GM18951 (cell line): ENCODE data around the gene CENPM.

ENCODE experiments used
- POLR2A ChIP-seq: IDR thresholded peaks from 4 replicates; pipeline ENCODE4 v1.6.1; 2011; ENCODE audit warnings: mild to moderate bottlenecking; ENCODE audit not compliant: insufficient read length, insufficient read depth; ENCODE audit errors: extremely low read depth
- in situ Hi-C: fragments of 300-500 bp; cut with MboI; formaldehyde crosslinking; loops from one replicate; pipeline ENCODE4 v1.12.0; 2022; ENCODE audit warnings: low sequenced_read_pairs, mixed read lengths, inconsistent platforms; ENCODE audit not compliant: unreplicated experiment

CENPM gene

DNA sequence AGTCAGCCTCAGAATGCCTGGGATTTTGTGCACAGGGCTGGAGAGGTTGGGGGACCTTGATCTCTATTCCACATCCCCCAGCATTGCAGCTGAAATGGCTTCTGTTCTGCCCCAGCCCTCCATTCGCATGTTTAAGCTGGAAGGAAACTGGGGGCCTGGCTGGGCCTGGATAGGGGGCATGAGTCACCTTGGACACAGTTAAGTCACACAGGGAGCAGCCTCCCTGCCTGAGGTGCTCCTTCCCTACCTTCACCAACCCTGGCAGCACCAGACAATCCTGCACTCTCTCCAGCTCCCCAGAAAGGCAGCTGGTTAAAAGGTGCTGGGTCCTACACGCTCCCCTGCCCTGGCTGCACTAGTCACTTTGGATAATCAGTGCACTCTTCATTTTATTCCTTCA, 5.8 kb upstream of the CENPM start:
- in situ Hi-C loops = loop anchor here (25.0 kb wide), 1 partner anchor 135 kb away; the partner anchor contains the start of genes NDUFA6 and SMDT1
- TF ChIP-seq POLR2A = no peak

GRCh38 chr22:41951898-41952474, 5.0 kb upstream of the CENPM start, which contains the start of gene SMIM45:
Gene SMIM45 (plus strand): TSS chr22:41952150.
- in situ Hi-C loops = loop anchor here (25.0 kb wide), 1 partner anchor 135 kb away; the partner anchor contains the start of genes NDUFA6 and SMDT1
- no peak for TF ChIP-seq POLR2A

DNA sequence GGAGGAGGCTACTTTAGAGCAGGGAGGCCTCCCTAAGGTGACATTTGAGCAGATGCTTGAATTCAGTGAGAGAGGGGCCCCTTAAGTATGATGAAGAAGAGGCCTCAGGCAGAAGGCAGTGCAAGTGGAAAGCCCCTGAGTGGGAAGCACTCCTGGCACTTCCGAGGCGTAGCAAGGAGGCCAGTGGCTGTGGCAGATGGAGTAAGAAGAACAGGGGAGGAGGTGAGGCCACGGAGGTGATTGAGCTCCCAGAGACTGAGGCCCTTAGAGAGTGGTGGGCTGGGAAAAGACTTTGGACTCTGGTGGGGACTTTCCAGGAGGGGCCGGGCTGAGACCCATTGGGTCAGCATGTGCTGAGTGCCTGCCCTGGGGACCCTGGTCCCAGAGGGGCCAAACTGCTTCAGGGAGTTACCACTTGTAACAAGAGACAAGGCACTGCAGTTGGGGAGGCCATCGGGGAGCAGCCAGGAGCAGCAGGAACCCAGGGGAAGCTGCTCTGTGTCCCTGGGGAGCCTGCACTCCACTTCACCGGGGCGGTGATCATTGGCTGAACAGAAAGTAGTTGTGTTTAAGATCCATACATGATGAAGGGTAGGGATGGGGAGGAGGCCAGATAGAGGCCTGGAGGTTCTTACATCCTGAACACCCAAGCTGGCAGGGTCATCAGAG, 2.5 kb upstream of the CENPM start:
- no peak for TF ChIP-seq POLR2A
- in situ Hi-C loops = loop anchor here (10.0 kb wide), 1 partner anchor 135 kb away; no protein-coding TSS in a partner anchor

GRCh38 chr22:41948928-41949296, 2.0 kb upstream of the CENPM start:
- in situ Hi-C loops = loop anchor here (10.0 kb wide), 1 partner anchor 134 kb away; no protein-coding TSS in a partner anchor

DNA sequence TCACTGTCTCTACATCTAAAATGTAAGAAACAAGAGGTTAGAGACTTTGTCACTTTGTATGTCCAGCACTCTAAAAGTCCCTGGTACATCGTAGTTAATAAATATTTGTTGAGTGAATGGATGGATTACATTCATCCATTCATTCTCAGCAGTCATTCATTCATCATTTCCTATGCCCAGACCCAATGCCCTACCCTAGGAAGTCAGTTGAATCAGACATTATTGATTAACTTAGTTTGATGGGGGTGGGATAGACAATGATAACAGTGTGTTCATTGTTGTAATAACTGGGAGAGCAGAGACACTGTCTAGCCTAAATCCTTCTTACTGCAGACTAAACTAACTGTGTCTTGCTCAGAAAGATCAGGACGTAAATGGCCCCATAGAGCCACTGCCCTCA, 1.2 kb upstream of the CENPM start:
- no peak for TF ChIP-seq POLR2A
- in situ Hi-C loops = loop anchor here (10.0 kb wide), 1 partner anchor 133 kb away; no protein-coding TSS in a partner anchor

DNA sequence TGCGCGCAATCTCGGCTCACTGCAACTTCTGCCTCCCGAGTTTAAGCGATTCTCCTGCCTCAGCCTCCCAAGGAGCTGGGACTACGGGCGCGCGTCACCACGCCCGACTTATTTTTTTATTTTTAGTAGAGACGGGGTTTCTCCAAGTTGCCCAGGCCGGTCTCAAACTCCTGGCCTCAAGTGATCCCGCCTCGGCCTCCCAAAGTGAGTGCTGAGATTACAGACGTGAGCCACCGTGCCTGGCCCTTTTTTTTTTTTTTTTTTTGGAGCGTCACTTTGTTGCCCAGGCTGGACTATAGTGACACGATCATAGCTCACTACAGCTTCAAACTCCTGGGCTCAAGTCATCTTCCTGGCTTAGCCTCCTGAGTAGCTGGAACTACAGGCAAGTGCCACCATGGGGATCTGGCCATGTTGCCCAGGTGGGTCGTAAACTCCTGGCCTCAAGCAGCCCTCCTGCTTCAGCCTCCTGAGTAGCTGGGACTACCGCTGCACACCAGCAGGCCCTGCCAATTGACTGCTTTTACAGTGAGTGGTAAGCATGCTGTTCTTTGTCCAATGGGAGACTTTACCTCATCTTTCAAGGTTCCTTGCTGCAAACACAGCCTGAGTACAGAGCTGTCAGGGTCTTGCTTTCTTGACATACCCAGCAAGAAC, 600 bp upstream of the CENPM start:
- TF ChIP-seq POLR2A = no peak
- in situ Hi-C loops = loop anchor here (10.0 kb wide), 1 partner anchor 133 kb away; no protein-coding TSS in a partner anchor

DNA sequence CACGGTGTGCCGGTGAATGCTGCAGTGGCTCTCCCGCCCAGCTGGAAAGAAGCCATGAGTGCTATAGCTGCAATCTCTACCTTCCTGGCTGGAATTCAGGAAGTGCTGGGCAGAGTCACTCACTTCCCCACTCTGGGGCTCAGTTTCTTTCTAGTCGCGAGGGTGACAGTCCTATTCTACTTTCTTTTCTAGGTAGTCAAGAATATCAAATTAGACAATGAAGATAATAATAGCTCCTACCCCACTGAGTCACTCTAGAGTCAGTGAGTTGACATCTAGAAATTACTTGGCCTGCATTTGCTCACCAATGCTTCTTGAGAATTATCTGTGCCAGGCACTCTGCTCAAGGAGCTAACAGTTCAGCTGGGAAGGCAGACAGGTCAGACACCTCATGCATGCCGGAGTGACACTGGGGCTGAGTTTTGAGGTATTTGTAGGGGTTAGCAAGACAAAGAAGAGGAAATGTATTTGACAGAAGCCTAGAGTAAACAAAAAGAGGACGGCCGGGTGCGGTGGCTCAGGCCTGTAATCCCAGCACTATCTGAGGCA, 3.2 kb downstream of the CENPM start:
- no peak for TF ChIP-seq POLR2A
- in situ Hi-C loops = loop anchor here (5.0 to 10.0 kb wide), 2 partner anchors 129 to 246 kb away; partner anchors contain the start of gene MEI1

DNA sequence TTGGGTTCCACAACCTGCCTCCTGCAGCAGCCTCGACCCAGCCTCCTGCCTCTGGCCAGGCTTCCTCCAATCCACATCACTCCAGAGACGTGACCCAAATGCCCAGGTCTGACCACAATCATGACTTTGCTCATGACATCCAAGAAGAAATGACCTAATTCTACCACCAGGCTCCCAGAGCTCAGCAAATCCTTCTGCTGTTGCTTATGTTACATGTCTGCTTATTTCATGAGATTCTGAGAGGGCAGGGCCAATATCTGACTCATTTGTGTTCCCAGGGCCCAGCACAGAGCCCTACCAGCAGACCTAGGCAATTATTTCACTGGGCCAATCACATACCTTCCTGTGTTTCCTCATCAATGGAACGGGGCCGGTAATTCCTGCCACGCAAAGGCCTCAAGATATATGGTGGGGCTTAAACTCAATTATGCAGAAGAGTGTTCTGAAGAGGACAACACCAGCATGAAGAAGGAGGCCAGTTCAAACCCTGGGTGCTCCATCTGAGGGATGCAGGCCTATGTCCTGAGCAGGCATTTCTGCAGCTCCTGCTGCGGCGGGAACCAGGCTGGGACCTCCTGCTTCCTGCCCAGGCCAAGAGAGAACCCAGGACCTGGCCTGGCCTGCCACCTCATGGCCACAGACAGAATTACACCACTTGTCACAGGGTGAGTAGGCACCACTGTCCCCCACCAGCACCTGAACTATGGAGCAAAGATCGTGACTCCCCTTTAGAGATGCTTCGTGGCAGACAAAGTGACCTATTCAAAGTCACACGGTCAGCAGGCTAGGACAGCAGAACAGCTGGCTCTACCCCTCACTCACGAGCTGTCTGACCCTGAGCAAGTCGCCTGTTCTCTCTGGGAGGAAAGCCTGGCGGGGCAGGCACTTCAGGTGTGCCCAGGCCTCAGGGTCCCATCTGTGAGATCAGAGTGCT, 5.9 kb downstream of the CENPM start:
- peak; percentile 20 for TF ChIP-seq POLR2A
- in situ Hi-C loops = loop anchor here (5.0 to 10.0 kb wide), 2 partner anchors 126 to 244 kb away; partner anchors contain the start of gene MEI1

- TF ChIP-seq POLR2A = peak; percentile 74
- in situ Hi-C loops = loop anchor here (5.0 to 10.0 kb wide), 2 partner anchors 125 to 243 kb away; partner anchors contain the start of gene MEI1
Measured at GRCh38 chr22:41939981-41940831, 6.7 kb downstream of the CENPM start.

DNA sequence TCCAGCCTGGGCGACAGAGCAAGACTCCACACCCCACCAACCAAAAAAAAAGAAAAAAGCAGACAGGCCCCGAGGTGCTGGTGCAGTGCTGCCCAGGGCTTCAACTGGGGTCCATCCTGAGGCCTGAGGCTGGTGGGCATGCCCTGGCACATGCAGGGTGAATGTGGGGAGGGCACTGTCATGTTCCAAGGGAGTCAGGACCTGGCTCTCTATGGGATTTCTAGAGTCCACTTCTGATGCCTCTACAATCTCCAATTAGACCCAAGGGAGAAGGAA, 10.1 kb downstream of the CENPM start:
- peak; percentile 21 for TF ChIP-seq POLR2A
- in situ Hi-C loops = no loop called here

DNA sequence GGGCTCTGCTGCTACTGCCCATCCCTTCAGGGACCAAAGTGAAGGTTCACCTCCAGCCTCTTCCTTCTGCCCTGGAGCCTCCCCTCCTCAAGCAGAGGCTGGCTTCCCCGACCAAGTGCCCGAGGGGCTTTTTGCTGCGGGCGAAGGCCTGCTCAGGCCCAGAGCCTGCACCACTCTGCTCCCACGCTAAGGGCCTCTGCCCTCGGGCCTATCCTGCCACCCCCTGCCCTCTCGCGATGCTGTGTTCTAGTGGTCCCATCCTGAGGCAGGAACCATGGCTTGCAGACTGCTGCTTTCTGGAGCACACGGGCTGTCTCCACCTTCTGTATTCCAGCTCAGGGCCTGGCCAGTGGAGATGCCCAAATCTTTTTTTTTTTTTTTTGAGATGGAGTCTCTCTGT, 11.4 kb downstream of the CENPM start:
- in situ Hi-C loops = no loop called here

GRCh38 chr22:41935015-41935351, 12.0 kb downstream of the CENPM start:
- in situ Hi-C loops = no loop called here
- TF ChIP-seq POLR2A = no peak

More for the DNA sequence above, 11.4 kb downstream of the CENPM start:
- peak; percentile 32 for TF ChIP-seq POLR2A
